Activated naive CD8-positive, alpha-beta T cell treated with anti-CD3 and anti-CD28 coated beads, Interleukin-2, amount 10 ng/mL, durations not matched to agents 7 days and 5 days (primary cell): ENCODE data around the gene SNTA1. TPM values are rescaled to one million over a fixed set of nuclear protein-coding genes. Genes with fewer than 3 reads are reported as not detected.
"Not testable (repeated sequence)": the region's sequence is repeated elsewhere in the genome, so short reads cannot be mapped to it uniquely, and the experiment has no call there.

Experiments used
- ATAC-seq: fragments of 150-1000 bp; cut with Tn5 transposase; one replicate; pipeline ENCODE4 v1.10.0; 2021; ENCODE audit warnings: low read depth, moderate library complexity
- POLR2A ChIA-PET: fragments of 350-600 bp; sonication (Branson Sonifier 250); formaldehyde crosslinking; loops from one replicate; lab custom pipeline; 2021; ENCODE audit warnings: antibody characterized with exemption; lab: Charles Lee
- DNase-seq: peaks from one replicate; pipeline ENCODE4 v3.0.0; 2021
- H3K27ac Mint-ChIP-seq: one replicate; pipeline ENCODE4 v1.8.0; 2022; ENCODE audit warnings: mild to moderate bottlenecking, mixed read lengths
- H3K27me3 Mint-ChIP-seq: one replicate; pipeline ENCODE4 v1.8.0; 2022; ENCODE audit warnings: mild to moderate bottlenecking, moderate library complexity, mixed read lengths
- H3K36me3 Mint-ChIP-seq: one replicate; pipeline ENCODE4 v1.8.0; 2021; ENCODE audit warnings: mild to moderate bottlenecking, mixed read lengths
- H3K4me1 Mint-ChIP-seq: one replicate; pipeline ENCODE4 v1.8.0; 2021; ENCODE audit warnings: mixed read lengths
- H3K4me3 Mint-ChIP-seq: one replicate; pipeline ENCODE4 v1.8.0; 2022; ENCODE audit warnings: mild to moderate bottlenecking, moderate library complexity, mixed read lengths
- H3K9me3 Mint-ChIP-seq: one replicate; pipeline ENCODE4 v1.8.0; 2021; ENCODE audit warnings: mixed read lengths
- total RNA-seq, 2 experiments: library from RNA; stranded (reverse); gene quantifications; one replicate each; pipeline ENCODE4 v1.2.3, GENCODE V29; 2021

The SNTA1 gene
- total RNA-seq, 2 experiments from 2014 or later: 10.1 to 10.6 TPM

DNA sequence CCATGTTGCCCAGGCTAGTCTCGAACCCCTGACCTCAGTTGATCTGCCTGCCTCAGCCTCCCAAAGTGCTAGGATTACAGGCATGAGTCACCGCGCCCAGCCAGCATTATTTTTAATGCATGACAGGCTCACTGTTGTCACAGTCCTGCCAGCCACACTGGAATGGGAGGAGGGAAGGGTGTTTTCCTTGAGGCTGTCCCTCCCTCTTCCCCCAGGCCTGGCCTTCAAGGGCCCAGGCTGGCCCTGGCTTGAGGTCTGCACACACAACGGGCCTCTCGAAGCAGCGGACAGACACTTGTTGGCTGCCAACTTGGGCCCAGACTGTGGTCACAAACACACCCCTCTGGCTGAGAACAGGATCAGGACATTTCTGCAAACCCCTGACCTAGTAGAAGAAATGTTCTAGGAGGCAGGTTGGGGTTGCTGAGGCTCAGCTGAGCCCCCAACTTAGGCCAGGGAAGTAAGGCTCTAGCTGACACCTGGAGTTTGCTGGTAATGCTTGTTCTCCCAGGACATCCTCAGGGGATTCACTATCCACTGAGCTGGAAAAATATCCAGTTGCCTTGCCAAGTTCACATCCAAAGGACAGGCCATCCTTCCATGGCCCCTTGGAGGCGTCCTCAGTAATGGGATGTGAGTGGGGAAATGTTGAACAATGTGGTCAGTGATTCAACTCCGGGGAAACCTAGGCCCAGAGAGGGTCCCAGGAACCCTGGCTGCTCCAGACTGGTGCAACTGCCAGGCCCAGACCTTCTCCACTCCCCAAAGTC is 9.9 kb downstream of the SNTA1 start:
- ATAC-seq (no peak), DNase-seq (no peak)
- Mint-ChIP-seq H3K36me3 (peaks cover 3% of the 10 kb centered on the region), H3K27me3 (no peaks in the 10 kb centered on the region), H3K4me1 (no peaks in the 10 kb centered on the region), H3K4me3 (no peak overlapping the region), H3K27ac (no peak overlapping the region), H3K9me3 (no peaks in the 10 kb centered on the region)
- POLR2A ChIA-PET: interaction anchor here (0.5 kb wide), 1 partner anchor 11 kb away, joined by 3 read pairs; no protein-coding TSS in a partner anchor

GRCh38 chr20:33431797-33432381 is 11.7 kb downstream of the SNTA1 start:
- no peaks in the 10 kb centered on the region for H3K27me3 Mint-ChIP-seq
- ATAC-seq: no peak
- no peak overlapping the region for H3K27ac Mint-ChIP-seq
- no peaks in the 10 kb centered on the region for H3K4me1 Mint-ChIP-seq
- no peak overlapping the region for H3K4me3 Mint-ChIP-seq
- H3K9me3 Mint-ChIP-seq: no peaks in the 10 kb centered on the region
- POLR2A ChIA-PET: interaction anchor here (1.8 kb wide), 1 partner anchor 11 kb away, joined by 4 read pairs; the partner anchor contains the start of gene SNTA1
- peaks cover 3% of the 10 kb centered on the region for H3K36me3 Mint-ChIP-seq
- no peak for DNase-seq

DNA sequence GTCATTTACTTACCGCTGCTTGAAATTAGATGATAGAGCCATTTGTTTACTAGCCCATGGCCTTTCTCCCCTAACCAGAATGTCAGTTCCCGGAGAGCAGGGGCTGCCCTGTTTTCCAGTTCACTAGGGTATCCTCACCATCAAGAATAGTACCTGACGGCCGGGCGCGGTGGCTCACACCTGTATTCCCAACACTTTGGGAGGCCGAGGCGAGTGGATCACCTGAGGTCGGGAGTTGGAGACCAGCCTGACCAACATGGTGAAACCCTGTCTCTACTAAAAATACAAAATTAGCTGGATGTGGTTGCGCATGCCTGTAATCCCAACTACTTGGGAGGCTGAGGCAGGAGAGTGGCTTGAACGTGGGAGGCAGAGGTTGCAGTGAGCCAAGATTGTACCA is 19.7 kb downstream of the SNTA1 start:
- H3K9me3 Mint-ChIP-seq, H3K27ac Mint-ChIP-seq, H3K4me3 Mint-ChIP-seq, H3K4me1 Mint-ChIP-seq, H3K36me3 Mint-ChIP-seq, H3K27me3 Mint-ChIP-seq, DNase-seq, ATAC-seq, POLR2A ChIA-PET: not testable (repeated sequence)

GRCh38 chr20:33423141-33423834 is 20.3 kb downstream of the SNTA1 start:
- Mint-ChIP-seq H3K4me3 (no peak overlapping the region), H3K27me3 (no peaks in the 10 kb centered on the region), H3K36me3 (no peaks in the 10 kb centered on the region), H3K27ac (no peak overlapping the region), H3K9me3 (no peaks in the 10 kb centered on the region), H3K4me1 (peaks cover 2% of the 10 kb centered on the region)
- ATAC-seq: no peak
- POLR2A ChIA-PET: no interaction called here
- no peak for DNase-seq

- Mint-ChIP-seq H3K27ac (no peak overlapping the region), H3K27me3 (no peaks in the 10 kb centered on the region), H3K4me1 (peaks cover 2% of the 10 kb centered on the region), H3K9me3 (no peaks in the 10 kb centered on the region), H3K36me3 (no peaks in the 10 kb centered on the region), H3K4me3 (no peak overlapping the region)
- ATAC-seq (no peak), DNase-seq (no peak)
- POLR2A ChIA-PET: interaction anchor here (0.6 to 0.7 kb wide), 2 partner anchors 25 to 755 kb away, joined by 3 read pairs; no protein-coding TSS in a partner anchor
Observed at GRCh38 chr20:33419140-33419974, 24.2 kb downstream of the SNTA1 start.

GRCh38 chr20:33418033-33418432 is 25.5 kb downstream of the SNTA1 start:
- no peak overlapping the region for H3K4me3 Mint-ChIP-seq
- DNase-seq (no peak), ATAC-seq (no peak)
- no peaks in the 10 kb centered on the region for H3K36me3 Mint-ChIP-seq
- peaks cover 2% of the 10 kb centered on the region for H3K4me1 Mint-ChIP-seq
- no peak overlapping the region for H3K27ac Mint-ChIP-seq
- H3K9me3 Mint-ChIP-seq: no peaks in the 10 kb centered on the region
- H3K27me3 Mint-ChIP-seq: no peaks in the 10 kb centered on the region
- POLR2A ChIA-PET: interaction anchor here (0.7 kb wide), 1 partner anchor 502 kb away, joined by 6 read pairs; no protein-coding TSS in a partner anchor

DNA sequence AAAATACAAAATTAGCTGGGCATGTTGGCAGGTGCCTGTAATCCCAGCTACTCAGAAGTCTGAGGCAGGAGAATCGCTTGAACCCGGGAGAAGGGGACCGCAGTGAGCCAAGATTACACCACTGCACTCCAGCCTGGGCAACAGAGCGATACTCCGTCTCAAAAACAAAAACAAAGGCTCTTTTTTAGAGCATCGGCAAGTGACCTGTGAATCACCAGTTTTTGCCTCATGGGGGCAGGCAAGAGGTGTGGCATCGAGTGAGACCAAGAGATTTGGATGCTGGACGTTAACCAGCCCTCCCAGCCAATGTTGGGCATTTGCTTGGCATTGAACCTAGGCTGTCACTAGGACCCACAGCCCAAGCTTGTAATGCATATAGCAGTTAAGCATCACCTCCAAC is 27.6 kb downstream of the SNTA1 start:
- no peaks in the 10 kb centered on the region for H3K9me3 Mint-ChIP-seq
- DNase-seq (no peak), ATAC-seq (no peak)
- peaks cover 4% of the 10 kb centered on the region for H3K4me1 Mint-ChIP-seq
- H3K27ac Mint-ChIP-seq: no peak overlapping the region
- no peak overlapping the region for H3K4me3 Mint-ChIP-seq
- no peaks in the 10 kb centered on the region for H3K36me3 Mint-ChIP-seq
- POLR2A ChIA-PET: interaction anchor here (0.7 kb wide), 1 partner anchor 155 kb away, joined by 6 read pairs; no protein-coding TSS in a partner anchor
- no peaks in the 10 kb centered on the region for H3K27me3 Mint-ChIP-seq

DNA sequence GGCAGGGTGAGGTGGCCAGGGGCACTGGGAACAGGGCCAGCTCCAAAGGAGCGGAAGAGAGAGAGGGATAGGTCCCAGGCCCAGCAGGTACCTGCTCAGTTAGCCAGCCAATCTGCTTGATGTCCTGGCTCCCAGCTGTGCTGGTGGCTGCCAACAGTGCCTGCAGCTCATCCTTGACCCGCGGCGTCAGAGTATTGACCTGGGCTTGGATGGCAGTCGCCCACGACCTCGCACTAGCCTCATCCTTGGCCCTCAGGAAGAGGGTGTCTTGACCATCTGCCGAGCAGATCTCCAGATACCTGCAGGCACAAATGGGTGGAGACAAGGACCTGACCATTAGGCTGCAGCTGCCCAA is 31.1 kb downstream of the SNTA1 start:
- peaks cover 2% of the 10 kb centered on the region for H3K36me3 Mint-ChIP-seq
- DNase-seq (no peak), ATAC-seq (no peak)
- POLR2A ChIA-PET: no interaction called here
- H3K27ac Mint-ChIP-seq: no peak overlapping the region
- no peak overlapping the region for H3K4me3 Mint-ChIP-seq
- H3K27me3 Mint-ChIP-seq: no peaks in the 10 kb centered on the region
- H3K9me3 Mint-ChIP-seq: no peaks in the 10 kb centered on the region
- H3K4me1 Mint-ChIP-seq: peaks cover 2% of the 10 kb centered on the region

- Mint-ChIP-seq H3K9me3 (no peaks in the 10 kb centered on the region), H3K27ac (no peak overlapping the region), H3K4me1 (peaks cover 2% of the 10 kb centered on the region), H3K36me3 (peaks cover 8% of the 10 kb centered on the region), H3K4me3 (no peak overlapping the region), H3K27me3 (no peaks in the 10 kb centered on the region)
- DNase-seq (no peak), ATAC-seq (no peak)
- POLR2A ChIA-PET: no interaction called here
Observed at GRCh38 chr20:33411711-33412483, 31.7 kb downstream of the SNTA1 start.

DNA sequence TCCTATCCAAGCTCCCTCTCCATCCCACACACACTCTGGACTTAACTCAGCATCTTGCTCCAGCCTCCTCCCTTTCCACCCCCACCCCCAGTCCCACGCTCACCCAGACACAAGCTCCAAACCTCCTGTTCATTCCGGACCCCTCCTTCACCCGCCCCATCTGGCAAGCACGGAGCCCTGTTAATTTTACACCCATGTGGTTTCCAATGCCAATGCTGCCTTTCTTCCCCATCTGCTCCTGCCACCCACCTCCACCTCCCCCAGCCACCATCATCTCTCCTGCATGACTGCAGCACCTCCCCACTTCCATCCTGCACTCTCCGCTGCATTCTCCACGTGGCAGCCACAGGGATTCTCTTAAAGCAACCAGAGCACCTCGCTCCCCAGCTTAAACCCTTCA is 32.3 kb downstream of the SNTA1 start:
- Mint-ChIP-seq H3K27me3 (no peaks in the 10 kb centered on the region), H3K27ac (no peak overlapping the region), H3K9me3 (no peaks in the 10 kb centered on the region), H3K4me1 (peaks cover 2% of the 10 kb centered on the region), H3K36me3 (peaks cover 9% of the 10 kb centered on the region), H3K4me3 (no peak overlapping the region)
- POLR2A ChIA-PET: no interaction called here
- ATAC-seq (no peak), DNase-seq (no peak)

DNA sequence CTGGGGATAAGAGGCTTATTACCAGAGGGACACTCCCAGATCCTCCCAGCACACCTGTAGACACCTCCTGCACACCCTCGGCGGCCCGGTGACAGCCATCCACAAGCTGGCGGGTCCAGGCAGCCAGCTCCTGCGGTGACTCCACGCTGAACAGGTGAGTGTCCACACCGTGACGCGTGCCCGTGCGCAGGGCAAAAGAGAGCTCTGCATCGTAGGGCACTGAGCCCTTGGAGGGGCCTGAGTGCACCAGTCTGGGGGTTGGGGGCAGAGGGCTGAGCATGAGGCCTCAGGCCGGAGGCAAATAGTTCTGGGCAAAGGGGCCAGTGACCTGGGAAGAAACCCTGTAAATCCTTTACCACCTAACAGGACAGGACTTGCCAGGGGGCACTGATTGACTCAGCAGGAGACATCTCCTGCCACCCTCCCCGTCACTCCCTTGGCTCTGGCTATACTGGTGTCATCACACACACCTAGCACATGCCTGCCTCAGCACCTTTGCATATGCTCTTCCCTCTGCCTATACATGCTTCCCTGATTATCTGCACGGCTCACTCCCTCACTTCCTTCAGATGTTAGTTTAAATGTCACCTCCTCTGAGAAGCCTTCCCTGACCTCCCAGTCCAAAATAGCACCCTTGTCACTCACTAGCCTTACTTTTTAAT is 33.4 kb downstream of the SNTA1 start:
- no peaks in the 10 kb centered on the region for H3K9me3 Mint-ChIP-seq
- H3K4me1 Mint-ChIP-seq: peaks cover 2% of the 10 kb centered on the region
- H3K27ac Mint-ChIP-seq: no peak overlapping the region
- H3K27me3 Mint-ChIP-seq: no peaks in the 10 kb centered on the region
- no peak overlapping the region for H3K4me3 Mint-ChIP-seq
- ATAC-seq (no peak), DNase-seq (no peak)
- POLR2A ChIA-PET: interaction anchor here (0.5 kb wide), 1 partner anchor 9 kb away, joined by 3 read pairs; the partner anchor contains the start of gene CDK5RAP1
- peaks cover 9% of the 10 kb centered on the region for H3K36me3 Mint-ChIP-seq
